Right ventricle myocardium superior (tissue), 1 donor: ENCODE data around the gene MECP2. TPM values are rescaled to one million over a fixed set of nuclear protein-coding genes. Genes with fewer than 3 reads are reported as not detected.
"Not testable (repeated sequence)": the region's sequence is repeated elsewhere in the genome, so short reads cannot be mapped to it uniquely, and the experiment has no call there.

Experiments used
- ATAC-seq: fragments of 200-7000 bp; cut with Tn5 transposase; one replicate; pipeline ENCODE4 v1.9.1; 2020; ENCODE audit warnings: mild to moderate bottlenecking; ENCODE audit not compliant: poor library complexity
- DNase-seq: peaks from one replicate; pipeline ENCODE4 v3.0.0-alpha.2; 2020
- intact Hi-C: fragments of 100-400 bp; cut with DNase I; formaldehyde crosslinking; loops from one replicate; pipeline ENCODE4 v1.11.2; 2022
- long read RNA-seq: library from polyadenylated mRNA; unstranded; transcript quantifications from one replicate; pipeline ENCODE4 v2.0.0, GENCODE V29; 2021
- total RNA-seq: library from RNA; stranded (reverse); fragmentation: NEBNext Ultra II Directional; extraction: Animal tissue kit (Norgen Biotek cat#: 25700); gene quantifications from one replicate; pipeline ENCODE4 v1.2.1, GENCODE V29; 2021
- donor health status: DM: no; HTN: yes; CAD: no; lungs with severe emphysema.

The MECP2 gene
- total RNA-seq, result 30.5 TPM
- long read RNA-seq, full-length matches to known transcripts, result 37 of 57 reads
- long read RNA-seq, partial matches to known transcripts, result 0 of 57 reads
- long read RNA-seq, other reads (novel, unspliced or antisense), result 20 of 57 reads

DNA sequence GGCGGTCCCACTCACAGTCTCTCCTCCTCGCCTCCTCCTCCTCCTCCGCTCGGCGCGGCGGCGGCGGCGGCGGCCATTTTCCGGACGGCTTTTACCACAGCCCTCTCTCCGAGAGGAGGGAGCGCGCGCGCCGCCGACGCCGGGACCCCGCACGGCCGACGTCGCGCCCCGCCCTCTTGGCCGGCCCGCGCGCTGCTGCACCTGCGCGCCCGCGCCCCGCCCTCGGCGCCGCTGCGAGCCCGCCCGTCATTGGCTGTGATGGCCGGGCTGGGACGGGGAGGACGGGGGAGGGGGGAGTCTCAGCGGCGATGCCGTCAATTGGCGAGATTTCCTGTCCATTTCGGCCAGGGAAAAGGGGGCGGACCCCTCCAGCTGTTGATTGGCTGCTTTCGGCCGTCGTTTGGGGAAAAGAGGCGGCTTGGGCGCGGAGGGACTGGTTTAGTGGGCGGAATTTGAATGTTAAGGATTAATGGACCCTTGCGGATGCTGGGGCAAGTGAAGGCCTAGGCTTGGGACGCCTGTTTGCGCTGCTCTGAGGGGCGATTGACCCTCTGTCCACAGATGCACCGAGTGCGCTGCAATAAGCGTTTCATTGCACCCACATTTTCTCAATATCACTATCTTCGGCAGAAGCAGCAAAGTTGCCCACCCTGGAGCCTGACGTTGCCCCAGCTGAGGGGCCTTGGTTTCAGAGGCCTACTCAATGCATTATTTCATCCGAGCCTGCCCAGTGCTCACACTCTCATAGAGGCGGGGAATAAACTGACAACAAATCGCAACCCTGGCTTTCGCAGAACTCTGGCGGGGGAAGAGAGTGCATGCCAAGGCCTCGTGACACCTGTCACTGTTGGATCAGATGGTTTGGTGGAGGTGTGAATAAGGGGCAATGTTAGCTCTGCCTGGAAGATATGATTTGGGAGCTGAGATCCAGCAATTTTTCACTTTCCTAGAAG lies at the start of gene MECP2:
Gene MECP2 (minus strand): TSS at position 129 of the 953 bp plus-strand sequence.
- DNase-seq (peak; percentile 93), ATAC-seq (peak; percentile 95)
- intact Hi-C loops, result loop anchor here (10.0 kb wide), 1 partner anchor 53 kb away; no protein-coding TSS in a partner anchor

DNA sequence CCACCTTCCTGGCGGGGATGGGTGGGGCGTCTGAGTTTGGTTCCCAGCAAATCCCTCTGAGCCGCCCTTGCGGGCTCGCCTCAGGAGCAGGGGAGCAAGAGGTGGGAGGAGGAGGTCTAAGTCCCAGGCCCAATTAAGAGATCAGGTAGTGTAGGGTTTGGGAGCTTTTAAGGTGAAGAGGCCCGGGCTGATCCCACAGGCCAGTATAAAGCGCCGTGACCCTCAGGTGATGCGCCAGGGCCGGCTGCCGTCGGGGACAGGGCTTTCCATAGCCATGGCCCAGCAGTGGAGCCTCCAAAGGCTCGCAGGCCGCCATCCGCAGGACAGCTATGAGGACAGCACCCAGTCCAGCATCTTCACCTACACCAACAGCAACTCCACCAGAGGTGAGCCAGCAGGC lies 46.5 kb upstream of the MECP2 start, which contains the start of gene OPN1LW:
Gene OPN1LW (plus strand): TSS at position 234 of the 400 bp plus-strand sequence. CDS start 41 bp downstream, at position 275.
- intact Hi-C loops, ATAC-seq, DNase-seq: not testable (repeated sequence)

DNA sequence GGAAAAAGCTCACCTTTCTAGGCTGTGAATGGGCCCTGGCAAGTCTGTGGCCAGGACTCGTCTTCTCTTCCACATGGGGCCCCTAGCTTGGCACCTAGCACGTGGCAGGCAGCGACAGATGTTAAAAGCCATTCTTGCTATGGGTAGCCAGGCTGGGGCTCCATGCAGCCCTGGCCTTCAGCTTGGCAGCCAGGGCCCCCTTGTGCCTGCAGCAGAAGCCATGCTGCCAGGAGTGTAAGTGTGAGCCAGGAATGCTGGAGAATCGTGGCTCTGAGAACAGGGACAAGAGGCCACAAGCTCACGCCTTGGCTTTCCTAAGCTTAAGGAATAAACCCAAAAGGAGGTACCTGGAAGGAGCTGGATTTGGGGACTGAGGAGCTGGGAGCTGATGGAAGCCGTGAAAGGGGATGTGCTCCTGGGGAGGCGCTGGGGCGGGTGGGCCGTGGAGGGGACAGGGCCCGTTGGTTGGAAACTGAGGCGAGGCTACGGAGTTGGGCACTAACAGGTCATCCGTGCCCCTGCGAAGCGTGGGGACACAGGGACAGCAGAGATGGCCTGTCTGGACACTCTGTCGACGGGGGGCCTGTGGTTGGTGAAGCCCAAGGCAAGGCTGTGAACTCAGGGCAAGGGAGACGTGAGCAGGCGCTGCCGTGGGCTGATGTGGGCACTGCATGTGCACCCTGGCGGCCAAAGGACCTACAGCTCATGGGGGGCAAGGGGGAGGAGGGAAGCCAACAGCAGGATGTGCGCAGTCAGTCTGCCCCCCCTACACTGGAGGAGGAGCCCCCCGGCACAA lies 45.6 kb upstream of the MECP2 start:
- intact Hi-C loops, result no loop called here
- no peak for ATAC-seq
- no peak for DNase-seq

DNA sequence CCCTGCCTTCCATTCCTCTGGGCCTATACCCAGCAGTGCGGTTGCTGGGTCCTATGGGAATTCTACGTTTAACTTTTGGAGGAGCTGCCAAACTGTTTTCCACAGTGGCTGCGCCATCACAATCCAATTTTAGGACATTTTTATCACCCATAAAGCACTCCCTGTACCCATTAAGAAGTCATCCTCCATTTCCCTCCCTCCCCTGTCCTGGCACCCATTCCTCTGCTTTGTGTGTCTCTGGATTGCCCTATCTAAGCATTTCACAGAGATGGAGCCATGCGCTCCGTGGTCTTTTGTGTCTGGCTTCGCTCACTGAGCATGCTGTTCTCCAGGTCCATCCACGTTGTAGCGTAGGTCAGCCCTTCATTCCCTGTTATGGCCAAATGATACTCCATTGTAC lies 44.9 kb upstream of the MECP2 start:
- no peak for DNase-seq
- intact Hi-C loops, result no loop called here

DNA sequence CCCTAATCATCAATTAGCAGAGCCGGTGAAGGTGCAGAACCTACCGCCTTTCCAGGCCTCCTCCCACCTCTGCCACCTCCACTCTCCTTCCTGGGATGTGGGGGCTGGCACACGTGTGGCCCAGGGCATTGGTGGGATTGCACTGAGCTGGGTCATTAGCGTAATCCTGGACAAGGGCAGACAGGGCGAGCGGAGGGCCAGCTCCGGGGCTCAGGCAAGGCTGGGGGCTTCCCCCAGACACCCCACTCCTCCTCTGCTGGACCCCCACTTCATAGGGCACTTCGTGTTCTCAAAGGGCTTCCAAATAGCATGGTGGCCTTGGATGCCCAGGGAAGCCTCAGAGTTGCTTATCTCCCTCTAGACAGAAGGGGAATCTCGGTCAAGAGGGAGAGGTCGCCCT lies 43.2 kb upstream of the MECP2 start:
- intact Hi-C loops, result no loop called here
- DNase-seq, result no peak
- ATAC-seq, result no peak

More for the DNA sequence above, 44.9 kb upstream of the MECP2 start:
- no peak for ATAC-seq

DNA sequence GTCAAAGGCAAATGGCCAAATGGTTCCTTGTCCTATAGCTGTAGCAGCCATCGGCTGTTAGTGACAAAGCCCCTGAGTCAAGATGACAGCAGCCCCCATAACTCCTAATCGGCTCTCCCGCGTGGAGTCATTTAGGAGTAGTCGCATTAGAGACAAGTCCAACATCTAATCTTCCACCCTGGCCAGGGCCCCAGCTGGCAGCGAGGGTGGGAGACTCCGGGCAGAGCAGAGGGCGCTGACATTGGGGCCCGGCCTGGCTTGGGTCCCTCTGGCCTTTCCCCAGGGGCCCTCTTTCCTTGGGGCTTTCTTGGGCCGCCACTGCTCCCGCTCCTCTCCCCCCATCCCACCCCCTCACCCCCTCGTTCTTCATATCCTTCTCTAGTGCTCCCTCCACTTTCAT lies 42.7 kb upstream of the MECP2 start:
- ATAC-seq (no peak), DNase-seq (no peak)
- intact Hi-C loops, result no loop called here

DNA sequence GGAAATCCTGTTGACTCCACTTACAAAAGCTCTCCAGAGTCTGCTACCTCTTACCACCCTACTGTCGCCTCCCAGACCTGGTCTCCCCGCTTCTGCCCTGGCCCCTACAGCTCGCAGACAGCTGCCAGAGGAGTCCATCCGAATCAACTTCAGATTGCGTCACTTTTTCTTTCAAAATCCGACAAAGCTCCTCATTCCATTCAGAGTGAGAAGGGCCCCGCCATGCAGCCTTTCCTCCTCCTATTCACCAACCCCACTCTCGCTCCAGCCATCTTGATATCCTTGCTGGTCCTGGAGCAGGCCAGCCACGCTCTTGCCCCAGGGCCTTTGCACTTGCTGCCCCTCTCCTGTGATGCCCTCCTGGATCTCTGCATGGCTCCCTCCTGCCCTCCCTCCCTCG lies 41.3 kb upstream of the MECP2 start:
- intact Hi-C loops, result no loop called here
- no peak for ATAC-seq

DNA sequence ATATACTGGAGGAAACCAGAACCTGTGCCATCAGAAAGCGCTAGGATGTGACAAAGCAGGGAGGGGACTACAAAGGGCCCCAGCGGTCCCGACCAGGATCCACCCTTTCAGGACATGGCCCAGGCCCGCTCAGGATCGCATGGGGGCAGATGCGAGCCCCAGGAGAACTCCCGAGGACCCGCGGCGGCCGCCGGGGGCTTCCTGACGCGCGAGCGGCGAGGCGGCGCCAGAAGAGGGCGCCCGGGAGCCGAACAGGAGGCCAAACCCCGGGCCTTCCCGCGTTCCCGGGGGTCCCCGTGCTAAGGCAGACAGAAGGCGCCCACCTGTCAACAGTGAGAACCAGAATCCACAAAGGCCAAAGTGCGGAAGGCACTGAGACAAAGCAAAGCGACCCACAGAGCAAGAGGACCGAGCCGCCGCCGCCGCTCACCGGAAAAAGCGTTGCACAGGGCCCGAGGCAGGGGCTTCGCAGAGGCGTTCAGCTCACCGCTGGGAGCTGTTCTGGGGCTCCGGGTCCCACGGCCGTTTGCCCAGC lies 39.2 kb upstream of the MECP2 start:
- peak; percentile 78 for DNase-seq
- intact Hi-C loops, result no loop called here
- peak; percentile 93 for ATAC-seq

More for the DNA sequence above, 41.3 kb upstream of the MECP2 start:
- DNase-seq, result no peak

DNA sequence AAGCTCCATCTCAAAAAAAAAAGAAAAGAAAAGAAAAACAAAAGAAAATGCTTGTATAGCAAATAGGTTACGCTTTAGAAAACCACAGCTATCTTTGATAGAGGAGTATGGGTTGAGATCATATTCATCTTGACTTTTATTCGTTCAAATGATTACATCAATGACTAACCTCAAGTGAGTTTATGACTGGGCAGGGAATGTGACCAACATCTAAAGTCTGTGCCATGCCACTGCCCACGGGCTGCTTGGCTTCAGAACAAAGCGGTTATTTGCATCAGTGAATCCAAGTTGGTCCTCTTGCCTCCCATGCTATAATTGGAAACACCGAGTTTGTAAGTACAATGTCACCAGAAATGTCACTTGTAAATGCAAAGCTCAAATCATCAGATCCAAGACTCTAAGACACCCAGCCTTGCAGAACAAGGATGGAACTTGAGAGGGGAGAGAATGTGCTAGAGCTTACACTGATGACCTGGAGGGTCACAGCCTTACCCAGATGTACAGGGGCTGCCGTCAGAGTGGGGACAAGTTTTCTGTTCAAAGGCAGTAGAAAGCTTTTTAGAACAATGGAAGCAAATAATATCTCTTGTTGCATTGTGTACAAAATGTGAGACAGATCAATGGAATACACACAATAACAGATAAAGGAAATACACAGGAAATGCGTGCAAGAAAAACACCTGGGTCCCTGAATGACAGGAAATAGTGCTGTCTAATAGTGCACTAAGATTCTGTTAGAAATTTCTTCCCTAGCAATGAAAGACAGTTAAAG lies 38.1 kb upstream of the MECP2 start:
- DNase-seq, result no peak
- peak; percentile 26 for ATAC-seq
- intact Hi-C loops, result no loop called here

DNA sequence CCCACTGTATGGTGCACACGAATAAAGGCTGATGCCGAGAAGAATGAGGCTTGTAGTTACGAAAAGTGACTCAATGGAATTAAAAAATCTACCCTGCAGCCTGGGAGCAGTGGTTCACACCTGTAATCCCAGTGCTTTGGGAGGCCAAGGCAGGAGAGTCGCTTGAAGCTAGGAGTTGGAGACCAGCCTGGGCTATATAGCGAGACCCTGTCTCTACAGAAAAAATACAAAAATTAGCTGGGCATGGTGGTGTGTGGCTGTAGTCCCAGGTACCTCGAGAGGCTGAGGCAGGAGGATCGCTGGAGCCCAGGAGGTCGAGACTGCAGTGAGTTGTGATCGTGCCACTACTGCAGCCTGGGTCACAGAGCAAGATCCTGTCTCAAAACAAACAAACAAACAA lies 34.8 kb upstream of the MECP2 start:
- DNase-seq (no peak), ATAC-seq (no peak)
- intact Hi-C loops, result no loop called here

DNA sequence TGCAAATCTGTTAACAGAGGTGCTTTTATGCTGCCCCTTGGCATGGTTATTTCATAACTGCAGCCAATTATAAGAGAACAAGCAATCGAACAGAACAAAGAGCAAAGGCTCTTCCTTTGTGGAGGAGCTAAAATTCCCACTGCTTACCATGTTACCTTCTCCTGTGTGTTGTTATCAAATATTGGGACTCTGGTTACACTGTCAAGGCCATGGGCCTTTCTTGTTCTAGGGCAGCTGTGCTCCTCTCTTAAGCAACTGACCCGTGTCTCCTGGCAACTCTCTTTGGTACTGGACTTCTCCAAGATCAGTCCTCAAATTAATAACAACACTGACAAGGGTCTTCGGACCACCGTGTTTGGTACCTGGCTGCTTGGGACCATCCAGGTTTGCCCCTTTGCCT lies 34.4 kb upstream of the MECP2 start:
- intact Hi-C loops, result no loop called here
- no peak for DNase-seq
- ATAC-seq, result no peak

DNA sequence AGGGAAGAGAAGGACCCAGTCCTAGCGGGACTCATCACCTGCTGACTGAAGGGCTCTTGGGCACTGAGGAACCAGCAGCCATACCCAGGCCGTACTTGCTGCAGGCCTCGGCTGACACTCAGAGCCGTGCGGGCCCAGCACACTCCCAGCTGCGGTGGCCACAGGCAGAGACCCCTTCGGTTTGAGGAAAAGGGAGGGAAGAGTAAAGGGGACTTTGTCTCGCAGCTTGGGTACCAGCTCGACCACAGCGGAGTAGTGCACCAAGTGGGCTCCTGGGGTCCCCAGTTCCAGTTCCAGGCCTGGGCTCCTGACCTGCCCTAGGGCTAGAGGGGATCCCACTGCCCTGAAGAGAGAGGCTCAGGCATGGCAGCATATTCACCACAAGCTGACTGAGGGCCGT lies 28.6 kb upstream of the MECP2 start:
- no peak for DNase-seq
- ATAC-seq, result no peak
- intact Hi-C loops, result no loop called here

DNA sequence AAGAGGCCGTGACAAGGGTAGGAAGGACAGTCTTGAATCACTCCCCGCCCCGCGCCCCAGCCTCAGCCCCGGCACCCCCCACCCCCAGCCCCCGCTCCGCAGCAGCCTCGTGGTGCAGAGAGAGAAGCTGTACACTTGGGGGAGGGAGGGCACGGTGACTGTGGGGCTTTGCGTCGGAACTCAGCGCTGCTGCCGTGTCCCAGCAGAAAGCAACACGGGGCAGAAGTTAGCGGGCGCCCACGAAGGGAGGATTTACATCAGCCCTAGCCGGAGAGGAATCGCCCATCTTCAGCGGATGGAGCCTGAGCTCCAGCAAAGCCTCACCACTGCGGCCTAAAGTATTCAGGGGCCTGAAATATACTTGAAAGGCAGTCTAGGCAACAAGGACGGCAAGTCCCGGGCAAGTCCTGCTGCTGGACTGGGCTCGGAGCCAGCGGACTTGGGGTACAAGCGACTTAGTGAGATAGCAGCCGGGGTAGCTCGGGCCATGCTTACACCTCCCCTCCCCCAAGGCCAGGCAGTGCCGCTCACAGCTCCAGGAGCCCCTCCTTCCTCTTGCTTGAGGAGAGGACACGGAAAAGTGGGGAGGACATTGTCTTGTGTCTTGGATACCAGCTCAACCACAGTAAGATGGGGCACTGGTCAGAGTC lies 28.0 kb upstream of the MECP2 start:
- DNase-seq (peak; percentile 65), ATAC-seq (peak; percentile 79)
- intact Hi-C loops, result no loop called here

DNA sequence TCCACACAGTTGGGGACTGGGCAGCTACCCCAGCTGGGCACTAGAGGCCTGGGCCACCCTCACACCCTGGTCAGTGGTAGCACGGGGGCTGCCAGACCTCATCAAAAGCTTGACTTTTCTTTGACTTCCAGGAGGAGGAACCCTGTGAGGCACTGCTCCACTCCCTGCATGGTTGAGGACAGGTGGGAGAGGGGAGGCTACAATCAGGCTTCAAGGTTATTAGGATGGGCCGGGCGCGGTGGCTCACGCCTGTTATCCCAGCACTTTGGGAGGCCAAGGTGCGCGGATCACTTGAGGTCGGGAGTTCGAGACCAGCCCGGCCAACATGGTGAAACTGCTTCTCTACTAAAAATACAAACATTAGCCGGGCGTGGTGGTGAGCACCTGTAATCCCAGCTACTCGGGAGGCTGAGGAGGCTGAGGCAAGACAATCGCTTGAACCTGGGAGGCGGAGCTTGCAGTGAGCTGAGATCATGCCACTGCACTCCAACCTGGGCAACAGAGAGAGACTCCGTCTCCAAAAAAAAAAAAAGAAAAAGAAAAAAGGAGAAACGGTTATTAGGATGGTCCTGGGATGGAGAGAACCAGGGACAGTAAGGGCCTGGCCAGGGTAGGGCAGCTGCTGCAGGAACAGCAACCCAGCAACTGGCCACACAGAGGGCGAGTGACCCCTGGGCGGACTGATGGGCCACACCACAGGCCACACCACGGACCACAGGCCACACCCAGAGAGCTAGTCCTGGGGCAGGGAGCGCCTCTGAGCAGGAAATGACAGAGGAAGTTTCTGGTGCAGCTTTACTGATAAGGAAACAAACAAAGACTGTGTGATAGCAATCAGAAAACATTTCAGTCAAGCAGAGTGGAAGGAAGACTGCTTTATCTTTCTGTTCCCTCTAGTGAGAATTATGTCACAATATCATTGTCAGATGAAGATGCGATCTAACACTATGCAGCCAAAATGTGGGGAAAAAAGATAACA lies 26.0 kb upstream of the MECP2 start:
- intact Hi-C loops, result no loop called here
- DNase-seq, result peak; percentile 57
- peak; percentile 36 for ATAC-seq

DNA sequence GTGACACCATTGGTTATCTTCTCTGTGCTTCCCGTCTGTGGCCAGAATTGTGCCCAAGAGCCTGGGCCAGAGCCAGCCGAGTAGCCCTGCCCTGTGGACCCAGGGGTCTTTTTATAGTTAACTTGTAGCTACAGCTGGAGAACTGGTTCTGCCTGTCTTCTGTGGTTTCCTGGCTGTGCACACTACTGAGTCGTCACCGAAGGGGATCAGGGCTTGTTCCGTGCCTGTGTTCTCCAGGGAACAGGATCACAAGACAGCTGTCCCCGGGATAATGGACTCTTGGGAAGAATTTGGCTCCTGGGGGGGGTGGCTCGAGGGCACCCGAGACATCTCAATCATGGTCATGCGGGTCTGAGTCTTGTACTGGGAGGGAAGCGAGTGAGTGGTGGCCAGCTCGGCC lies 24.4 kb upstream of the MECP2 start:
- ATAC-seq, result no peak
- intact Hi-C loops, result no loop called here

DNA sequence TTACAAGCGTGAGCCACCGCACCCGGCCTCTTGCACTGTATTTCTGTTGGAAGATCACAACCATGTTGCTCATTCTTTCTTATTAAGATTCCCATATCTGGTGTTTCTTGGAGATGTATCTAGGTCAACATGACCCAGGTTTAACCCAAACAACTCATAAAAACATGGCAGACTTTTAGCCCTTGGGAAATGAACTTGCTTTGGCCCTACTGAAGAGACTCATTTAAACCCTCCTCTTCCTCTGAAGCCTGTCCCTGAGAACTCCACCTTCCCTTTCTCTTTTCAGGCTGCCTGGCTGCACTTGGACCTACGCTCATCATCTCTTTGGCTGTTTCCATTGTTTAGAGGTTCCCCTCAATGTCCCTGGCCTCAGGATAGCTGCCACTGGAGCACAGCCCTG lies 23.7 kb upstream of the MECP2 start:
- no peak for ATAC-seq
- intact Hi-C loops, result no loop called here
- no peak for DNase-seq

More for the DNA sequence above, 24.4 kb upstream of the MECP2 start:
- no peak for DNase-seq

DNA sequence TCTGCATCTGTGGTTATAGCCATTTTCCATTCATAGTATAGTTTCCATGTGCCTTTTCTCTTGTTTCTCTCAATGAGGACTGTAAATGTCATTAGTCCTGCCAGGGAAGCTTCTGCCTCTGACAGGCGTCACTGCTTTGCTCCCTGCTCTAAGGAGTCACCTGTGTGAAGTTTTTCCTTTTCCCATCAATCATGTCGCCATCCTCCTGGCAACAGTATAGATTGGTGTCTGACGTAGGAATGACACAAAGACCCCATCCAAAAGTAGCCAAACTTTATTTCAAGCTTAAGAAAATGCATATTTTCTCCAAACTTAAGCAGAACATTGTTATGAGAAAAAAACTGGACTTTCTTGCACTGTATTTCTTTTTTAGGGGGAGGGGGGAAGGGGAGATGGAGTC lies 23.1 kb upstream of the MECP2 start:
- ATAC-seq (no peak), DNase-seq (no peak)
- intact Hi-C loops, result no loop called here
